T-helper 17 cell (primary cell): Measurements from ENCODE around the gene FBXO44. TPM values are rescaled to one million over a fixed set of nuclear protein-coding genes. Genes with fewer than 3 reads are reported as not detected.

Experiments used
- ATAC-seq: fragments of 150-1000 bp; cut with Tn5 transposase; 2 replicates; pipeline ENCODE4 v1.10.0; 2021; ENCODE audit warnings: mild to moderate bottlenecking, moderate library complexity
- DNase-seq, 3 donors: peaks; one replicate each; pipeline versions ENCODE4 v3.0.0 to v3.0.0-alpha.2; 2020 to 2021
- H3K9me3 ChIP-seq: one replicate; pipeline ENCODE4 v1.7.0; 2013; ENCODE audit warnings: low read length, mild to moderate bottlenecking; ENCODE audit not compliant: control insufficient read depth, poor library complexity, severe bottlenecking
- H3K27ac Mint-ChIP-seq: one replicate; pipeline ENCODE4 v1.8.0; 2022; ENCODE audit warnings: mild to moderate bottlenecking, moderate library complexity, mixed read lengths
- H3K27me3 Mint-ChIP-seq: one replicate; pipeline ENCODE4 v1.8.0; 2022; ENCODE audit warnings: mixed read lengths
- H3K36me3 Mint-ChIP-seq: one replicate; pipeline ENCODE4 v1.8.0; 2022; ENCODE audit warnings: low read depth, mixed read lengths
- H3K4me1 Mint-ChIP-seq: one replicate; pipeline ENCODE4 v1.8.0; 2022; ENCODE audit warnings: mild to moderate bottlenecking, mixed read lengths
- H3K4me3 Mint-ChIP-seq: one replicate; pipeline ENCODE4 v1.8.0; 2022; ENCODE audit warnings: mild to moderate bottlenecking, moderate library complexity, mixed read lengths
- total RNA-seq, 4 donors: library from RNA in 2 of 4; stranded (reverse) in 2 of 4; gene quantifications; one replicate each; pipeline ENCODE4 v1.2.3 and lab custom pipeline; 2022 to 2026

The FBXO44 gene
- total RNA-seq, 2 donors from 2014 or later: 36.2 to 36.5 TPM

GRCh38 chr1:11645270-11645669 lies 9.4 kb upstream of the FBXO44 start:
- Mint-ChIP-seq H3K27me3 (peaks cover 11% of the 10 kb centered on the region), H3K4me1 (peaks cover 6% of the 10 kb centered on the region), H3K27ac (no peak overlapping the region), H3K36me3 (no peaks in the 10 kb centered on the region), H3K4me3 (no peak overlapping the region)
- no peak for ATAC-seq
- DNase-seq: no peak
- H3K9me3 ChIP-seq: no peaks in the 10 kb centered on the region

GRCh38 chr1:11645670-11646265 lies 8.9 kb upstream of the FBXO44 start:
- peak; percentile 62 for ATAC-seq
- peaks cover 11% of the 10 kb centered on the region for H3K27me3 Mint-ChIP-seq
- peaks cover 8% of the 10 kb centered on the region for H3K4me1 Mint-ChIP-seq
- no peak overlapping the region for H3K4me3 Mint-ChIP-seq
- H3K27ac Mint-ChIP-seq: no peak overlapping the region
- DNase-seq: peak; percentile 61 to 76 (median 62)
- no peaks in the 10 kb centered on the region for H3K36me3 Mint-ChIP-seq
- H3K9me3 ChIP-seq: no peaks in the 10 kb centered on the region

- H3K9me3 ChIP-seq: no peaks in the 10 kb centered on the region
- H3K4me1 Mint-ChIP-seq: peaks cover 13% of the 10 kb centered on the region
- H3K36me3 Mint-ChIP-seq: no peaks in the 10 kb centered on the region
- no peak overlapping the region for H3K27ac Mint-ChIP-seq
- ATAC-seq (no peak), DNase-seq (no peak)
- peaks cover 11% of the 10 kb centered on the region for H3K27me3 Mint-ChIP-seq
- H3K4me3 Mint-ChIP-seq: no peak overlapping the region
These were observed 8.4 kb upstream of the FBXO44 start for GRCh38 chr1:11646317-11646716.

- Mint-ChIP-seq H3K36me3 (no peaks in the 10 kb centered on the region), H3K4me1 (peaks cover 14% of the 10 kb centered on the region), H3K4me3 (no peak overlapping the region), H3K27me3 (peaks cover 4% of the 10 kb centered on the region), H3K27ac (no peak overlapping the region)
- no peak for DNase-seq
- H3K9me3 ChIP-seq: no peaks in the 10 kb centered on the region
- no peak for ATAC-seq
These were observed 7.3 kb upstream of the FBXO44 start for GRCh38 chr1:11647333-11647732.

GRCh38 chr1:11648039-11648438 lies 6.6 kb upstream of the FBXO44 start:
- no peak for ATAC-seq
- DNase-seq: no peak
- no peak overlapping the region for H3K4me3 Mint-ChIP-seq
- no peaks in the 10 kb centered on the region for H3K27me3 Mint-ChIP-seq
- H3K36me3 Mint-ChIP-seq: no peaks in the 10 kb centered on the region
- no peak overlapping the region for H3K27ac Mint-ChIP-seq
- peaks cover 12% of the 10 kb centered on the region for H3K4me1 Mint-ChIP-seq
- H3K9me3 ChIP-seq: no peaks in the 10 kb centered on the region

GRCh38 chr1:11648732-11649158 lies 5.9 kb upstream of the FBXO44 start:
- Mint-ChIP-seq H3K27me3 (no peaks in the 10 kb centered on the region), H3K36me3 (no peaks in the 10 kb centered on the region), H3K27ac (no peak overlapping the region)

GRCh38 chr1:11649237-11649623 lies 5.4 kb upstream of the FBXO44 start:
- no peak overlapping the region for H3K27ac Mint-ChIP-seq
- H3K4me3 Mint-ChIP-seq: peak overlapping the region; percentile 88
- ATAC-seq: no peak

More at GRCh38 chr1:11648732-11649158, 5.9 kb upstream of the FBXO44 start:
- ATAC-seq: peak; percentile 61
- Mint-ChIP-seq H3K4me1 (peaks cover 12% of the 10 kb centered on the region), H3K4me3 (peak overlapping the region; percentile 62)
- peak; percentile 38 to 49 (median 40) for DNase-seq
- H3K9me3 ChIP-seq: no peaks in the 10 kb centered on the region

GRCh38 chr1:11649624-11650330 lies 4.9 kb upstream of the FBXO44 start:
- ATAC-seq (no peak), DNase-seq (no peak)
- Mint-ChIP-seq H3K4me1 (peaks cover 12% of the 10 kb centered on the region), H3K4me3 (peak overlapping the region; percentile 88), H3K36me3 (no peaks in the 10 kb centered on the region), H3K27me3 (no peaks in the 10 kb centered on the region), H3K27ac (peak overlapping the region; percentile 6)
- H3K9me3 ChIP-seq: no peaks in the 10 kb centered on the region

More at GRCh38 chr1:11649237-11649623, 5.4 kb upstream of the FBXO44 start:
- H3K4me1 Mint-ChIP-seq: peaks cover 12% of the 10 kb centered on the region
- H3K36me3 Mint-ChIP-seq: no peaks in the 10 kb centered on the region
- DNase-seq: no peak
- H3K9me3 ChIP-seq: no peaks in the 10 kb centered on the region
- no peaks in the 10 kb centered on the region for H3K27me3 Mint-ChIP-seq

- no peaks in the 10 kb centered on the region for H3K27me3 Mint-ChIP-seq
- H3K4me1 Mint-ChIP-seq: peaks cover 13% of the 10 kb centered on the region
- peak overlapping the region; percentile 68 for H3K27ac Mint-ChIP-seq
- H3K36me3 Mint-ChIP-seq: no peaks in the 10 kb centered on the region
- DNase-seq (peak; percentile 62 to 65 (median 63)), ATAC-seq (peak; percentile 72)
- no peaks in the 10 kb centered on the region for H3K9me3 ChIP-seq
- peak overlapping the region; percentile 88 for H3K4me3 Mint-ChIP-seq
These were observed 4.2 kb upstream of the FBXO44 start for GRCh38 chr1:11650331-11650991.

- no peak for DNase-seq
- peak overlapping the region; percentile 68 for H3K27ac Mint-ChIP-seq
- no peak for ATAC-seq
These were observed 3.7 kb upstream of the FBXO44 start for GRCh38 chr1:11651017-11651416.

GRCh38 chr1:11652203-11652780 lies 2.4 kb upstream of the FBXO44 start:
- no peak for ATAC-seq
- Mint-ChIP-seq H3K27ac (peak overlapping the region; percentile 68), H3K27me3 (no peaks in the 10 kb centered on the region), H3K36me3 (no peaks in the 10 kb centered on the region), H3K4me1 (peaks cover 18% of the 10 kb centered on the region), H3K4me3 (no peak overlapping the region)
- no peak for DNase-seq
- H3K9me3 ChIP-seq: no peaks in the 10 kb centered on the region

More at GRCh38 chr1:11651017-11651416, 3.7 kb upstream of the FBXO44 start:
- no peaks in the 10 kb centered on the region for H3K27me3 Mint-ChIP-seq
- no peaks in the 10 kb centered on the region for H3K9me3 ChIP-seq
- no peaks in the 10 kb centered on the region for H3K36me3 Mint-ChIP-seq
- peaks cover 18% of the 10 kb centered on the region for H3K4me1 Mint-ChIP-seq
- peak overlapping the region; percentile 88 for H3K4me3 Mint-ChIP-seq

GRCh38 chr1:11653101-11653860 lies 1.4 kb upstream of the FBXO44 start:
- no peaks in the 10 kb centered on the region for H3K9me3 ChIP-seq
- H3K4me1 Mint-ChIP-seq: peaks cover 18% of the 10 kb centered on the region
- ATAC-seq: no peak
- H3K36me3 Mint-ChIP-seq: no peaks in the 10 kb centered on the region
- peak overlapping the region; percentile 9 for H3K27ac Mint-ChIP-seq
- H3K27me3 Mint-ChIP-seq: no peaks in the 10 kb centered on the region
- H3K4me3 Mint-ChIP-seq: peak overlapping the region; percentile 83
- DNase-seq: no peak

- no peaks in the 10 kb centered on the region for H3K27me3 Mint-ChIP-seq
- DNase-seq (no peak), ATAC-seq (no peak)
- peak overlapping the region; percentile 83 for H3K4me3 Mint-ChIP-seq
- no peaks in the 10 kb centered on the region for H3K9me3 ChIP-seq
- no peak overlapping the region for H3K27ac Mint-ChIP-seq
- peaks cover 18% of the 10 kb centered on the region for H3K4me1 Mint-ChIP-seq
- no peaks in the 10 kb centered on the region for H3K36me3 Mint-ChIP-seq
These were observed 878 bp upstream of the FBXO44 start for GRCh38 chr1:11653861-11654136.
